ENCODE data around the gene MTSS2. TPM values are rescaled to one million over a fixed set of nuclear protein-coding genes. Genes with fewer than 3 reads are reported as not detected.

MTSS2 gene
- total and polyA plus RNA-seq, 4 donors: 33.8 to 345 (median 169) TPM

GRCh38 chr16:70694868-70695218 is 9.0 kb upstream of the MTSS2 start:
- H3K27ac ChIP-seq (ENCODE audit: low read depth, low read length): peak overlapping the region; percentile 98
- WGBS (ENCODE audit: insufficient coverage): 41% methylated on average over 4 of the region's 4 CpGs

GRCh38 chr16:70694088-70694867 is 8.4 kb upstream of the MTSS2 start:
- no peak for DNase-seq (ENCODE audit: low read depth in 4 of 6, low spot score in 6 of 6)
- WGBS (ENCODE audit: insufficient coverage): 51% methylated on average over 15 of the region's 17 CpGs
- H3K4me3 ChIP-seq (ENCODE audit: low read depth, low read length): no peak overlapping the region

More at GRCh38 chr16:70694868-70695218, 9.0 kb upstream of the MTSS2 start:
- peak in 2 of 6 donors; percentile 48 to 63 for DNase-seq (ENCODE audit: low read depth in 4 of 6, low spot score in 6 of 6)
- Histone ChIP-seq H3K9me3 (ENCODE audit: control insufficient read depth, insufficient read depth, low read length) (no peaks in the 10 kb centered on the region), H3K36me3 (ENCODE audit: control insufficient read depth, insufficient read depth, low read length) (peaks cover 82% of the 10 kb centered on the region), H3K27me3 (ENCODE audit: control insufficient read depth, insufficient read depth, low read length) (no peaks in the 10 kb centered on the region), H3K4me1 (ENCODE audit: control insufficient read depth, insufficient read depth, low read length) (peaks cover 97% of the 10 kb centered on the region), H3K4me3 (ENCODE audit: low read depth, low read length) (no peak overlapping the region)

GRCh38 chr16:70692873-70693671 is 7.2 kb upstream of the MTSS2 start:
- no peaks in the 10 kb centered on the region for H3K9me3 ChIP-seq (ENCODE audit: control insufficient read depth, insufficient read depth, low read length)
- peaks cover 79% of the 10 kb centered on the region for H3K36me3 ChIP-seq (ENCODE audit: control insufficient read depth, insufficient read depth, low read length)
- 40% methylated on average over 28 of the region's 29 CpGs for WGBS (ENCODE audit: insufficient coverage)
- peaks cover 100% of the 10 kb centered on the region for H3K4me1 ChIP-seq (ENCODE audit: control insufficient read depth, insufficient read depth, low read length)
- no peak overlapping the region for H3K4me3 ChIP-seq (ENCODE audit: low read depth, low read length)
- peak overlapping the region; percentile 98 for H3K27ac ChIP-seq (ENCODE audit: low read depth, low read length)
- H3K27me3 ChIP-seq (ENCODE audit: control insufficient read depth, insufficient read depth, low read length): no peaks in the 10 kb centered on the region
- DNase-seq (ENCODE audit: low read depth in 4 of 6, low spot score in 6 of 6): peak in 2 of 6 donors; percentile 79 to 91

More at GRCh38 chr16:70694088-70694867, 8.4 kb upstream of the MTSS2 start:
- peak overlapping the region; percentile 98 for H3K27ac ChIP-seq (ENCODE audit: low read depth, low read length)
- peaks cover 97% of the 10 kb centered on the region for H3K4me1 ChIP-seq (ENCODE audit: control insufficient read depth, insufficient read depth, low read length)
- no peaks in the 10 kb centered on the region for H3K27me3 ChIP-seq (ENCODE audit: control insufficient read depth, insufficient read depth, low read length)
- no peaks in the 10 kb centered on the region for H3K9me3 ChIP-seq (ENCODE audit: control insufficient read depth, insufficient read depth, low read length)
- peaks cover 83% of the 10 kb centered on the region for H3K36me3 ChIP-seq (ENCODE audit: control insufficient read depth, insufficient read depth, low read length)

- peak overlapping the region; percentile 98 for H3K27ac ChIP-seq (ENCODE audit: low read depth, low read length)
- peaks cover 78% of the 10 kb centered on the region for H3K36me3 ChIP-seq (ENCODE audit: control insufficient read depth, insufficient read depth, low read length)
- H3K27me3 ChIP-seq (ENCODE audit: control insufficient read depth, insufficient read depth, low read length): no peaks in the 10 kb centered on the region
- peaks cover 100% of the 10 kb centered on the region for H3K4me1 ChIP-seq (ENCODE audit: control insufficient read depth, insufficient read depth, low read length)
- H3K4me3 ChIP-seq (ENCODE audit: low read depth, low read length): no peak overlapping the region
- H3K9me3 ChIP-seq (ENCODE audit: control insufficient read depth, insufficient read depth, low read length): no peaks in the 10 kb centered on the region
- WGBS (ENCODE audit: insufficient coverage): 16% methylated on average over 12 of the region's 14 CpGs
- peak in 1 of 6 donors; percentile 37 for DNase-seq (ENCODE audit: low read depth in 4 of 6, low spot score in 6 of 6)
Observed at GRCh38 chr16:70692130-70692872, 6.4 kb upstream of the MTSS2 start.

GRCh38 chr16:70691223-70692129 is 5.6 kb upstream of the MTSS2 start:
- no peaks in the 10 kb centered on the region for H3K27me3 ChIP-seq (ENCODE audit: control insufficient read depth, insufficient read depth, low read length)
- peak overlapping the region; percentile 98 for H3K27ac ChIP-seq (ENCODE audit: low read depth, low read length)
- H3K9me3 ChIP-seq (ENCODE audit: control insufficient read depth, insufficient read depth, low read length): no peaks in the 10 kb centered on the region
- H3K36me3 ChIP-seq (ENCODE audit: control insufficient read depth, insufficient read depth, low read length): peaks cover 70% of the 10 kb centered on the region
- WGBS (ENCODE audit: insufficient coverage): 41% methylated on average over 26 of the region's 26 CpGs
- DNase-seq (ENCODE audit: low read depth in 4 of 6, low spot score in 6 of 6): peak; percentile 80 to 99 (median 94)
- H3K4me3 ChIP-seq (ENCODE audit: low read depth, low read length): no peak overlapping the region
- H3K4me1 ChIP-seq (ENCODE audit: control insufficient read depth, insufficient read depth, low read length): peaks cover 100% of the 10 kb centered on the region

GRCh38 chr16:70689970-70690891 is 4.4 kb upstream of the MTSS2 start:
- peaks cover 60% of the 10 kb centered on the region for H3K36me3 ChIP-seq (ENCODE audit: control insufficient read depth, insufficient read depth, low read length)
- no peak for DNase-seq (ENCODE audit: low read depth in 4 of 6, low spot score in 6 of 6)
- no peaks in the 10 kb centered on the region for H3K27me3 ChIP-seq (ENCODE audit: control insufficient read depth, insufficient read depth, low read length)
- peak overlapping the region; percentile 98 for H3K27ac ChIP-seq (ENCODE audit: low read depth, low read length)
- no peak overlapping the region for H3K4me3 ChIP-seq (ENCODE audit: low read depth, low read length)
- WGBS (ENCODE audit: insufficient coverage): 86% methylated on average over 16 of the region's 16 CpGs
- H3K9me3 ChIP-seq (ENCODE audit: control insufficient read depth, insufficient read depth, low read length): no peaks in the 10 kb centered on the region
- H3K4me1 ChIP-seq (ENCODE audit: control insufficient read depth, insufficient read depth, low read length): peaks cover 92% of the 10 kb centered on the region

GRCh38 chr16:70689035-70689969 is 3.4 kb upstream of the MTSS2 start:
- Histone ChIP-seq H3K27ac (ENCODE audit: low read depth, low read length) (peak overlapping the region; percentile 98), H3K9me3 (ENCODE audit: control insufficient read depth, insufficient read depth, low read length) (no peaks in the 10 kb centered on the region), H3K4me3 (ENCODE audit: low read depth, low read length) (no peak overlapping the region), H3K36me3 (ENCODE audit: control insufficient read depth, insufficient read depth, low read length) (peaks cover 63% of the 10 kb centered on the region), H3K4me1 (ENCODE audit: control insufficient read depth, insufficient read depth, low read length) (peaks cover 89% of the 10 kb centered on the region), H3K27me3 (ENCODE audit: control insufficient read depth, insufficient read depth, low read length) (no peaks in the 10 kb centered on the region)
- no peak for DNase-seq (ENCODE audit: low read depth in 4 of 6, low spot score in 6 of 6)
- 87% methylated on average over 18 of the region's 22 CpGs for WGBS (ENCODE audit: insufficient coverage)

All from spinal cord (tissue), 10 donors.